ENCODE data around the gene FBXW8.

FBXW8 gene

DNA sequence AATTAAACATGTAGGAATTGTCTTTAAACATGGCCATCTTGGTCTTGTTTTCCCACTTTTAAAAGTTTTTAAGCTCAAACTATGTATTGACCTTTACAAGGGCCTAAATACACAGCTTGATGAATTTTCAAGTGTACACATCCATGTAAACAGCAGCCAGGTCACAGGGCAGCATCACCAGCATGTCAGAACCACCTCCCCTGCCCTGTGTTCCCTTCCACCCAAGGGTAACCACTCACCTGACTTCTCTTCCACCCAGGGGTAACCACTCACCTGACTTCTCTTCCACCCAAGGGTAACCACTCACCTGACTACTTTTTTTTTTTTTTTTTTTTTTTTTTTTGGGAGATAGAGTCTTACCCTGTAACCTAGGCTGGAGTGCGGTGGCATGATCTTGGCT lies 4.6 kb downstream of the FBXW8 start:
- no peak for DNase-seq (ENCODE audit: extremely low read depth, low read depth)
- TF ChIP-seq, protein P1, sequence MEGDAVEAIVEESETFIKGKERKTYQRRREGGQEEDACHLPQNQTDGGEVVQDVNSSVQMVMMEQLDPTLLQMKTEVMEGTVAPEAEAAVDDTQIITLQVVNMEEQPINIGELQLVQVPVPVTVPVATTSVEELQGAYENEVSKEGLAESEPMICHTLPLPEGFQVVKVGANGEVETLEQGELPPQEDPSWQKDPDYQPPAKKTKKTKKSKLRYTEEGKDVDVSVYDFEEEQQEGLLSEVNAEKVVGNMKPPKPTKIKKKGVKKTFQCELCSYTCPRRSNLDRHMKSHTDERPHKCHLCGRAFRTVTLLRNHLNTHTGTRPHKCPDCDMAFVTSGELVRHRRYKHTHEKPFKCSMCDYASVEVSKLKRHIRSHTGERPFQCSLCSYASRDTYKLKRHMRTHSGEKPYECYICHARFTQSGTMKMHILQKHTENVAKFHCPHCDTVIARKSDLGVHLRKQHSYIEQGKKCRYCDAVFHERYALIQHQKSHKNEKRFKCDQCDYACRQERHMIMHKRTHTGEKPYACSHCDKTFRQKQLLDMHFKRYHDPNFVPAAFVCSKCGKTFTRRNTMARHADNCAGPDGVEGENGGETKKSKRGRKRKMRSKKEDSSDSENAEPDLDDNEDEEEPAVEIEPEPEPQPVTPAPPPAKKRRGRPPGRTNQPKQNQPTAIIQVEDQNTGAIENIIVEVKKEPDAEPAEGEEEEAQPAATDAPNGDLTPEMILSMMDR (IDR thresholded peaks at IDR 0.05; ENCODE audit: low read depth, low read length, missing control alignments), result no peak
- H3K4me3 ChIP-seq (replicated peaks; ENCODE audit: low read depth, low read length), result no peak overlapping the region

DNA sequence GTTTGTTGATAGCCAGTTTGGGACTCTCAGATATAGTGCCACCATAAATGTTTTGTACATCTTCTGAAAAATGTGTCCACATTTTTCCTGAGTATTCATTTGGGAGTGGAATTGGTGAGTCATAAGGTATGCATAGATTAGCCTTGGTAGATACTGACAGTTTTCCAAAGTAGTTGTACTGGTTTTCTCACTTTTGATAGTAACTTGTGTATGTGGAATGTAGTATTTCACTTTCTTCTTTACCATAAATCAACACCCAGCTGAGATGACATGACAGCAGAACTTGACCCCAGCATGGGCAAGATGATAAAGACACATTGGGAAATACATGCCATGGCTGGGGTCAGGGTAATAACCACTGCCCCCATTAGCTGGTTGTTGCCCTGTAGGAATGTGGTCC lies 5.4 kb downstream of the FBXW8 start:
- TF ChIP-seq, protein P1 (IDR thresholded peaks at IDR 0.05; ENCODE audit: low read depth, low read length, missing control alignments), result no peak
- no peak overlapping the region for H3K4me3 ChIP-seq (replicated peaks; ENCODE audit: low read depth, low read length)
- DNase-seq (ENCODE audit: extremely low read depth, low read depth), result no peak

DNA sequence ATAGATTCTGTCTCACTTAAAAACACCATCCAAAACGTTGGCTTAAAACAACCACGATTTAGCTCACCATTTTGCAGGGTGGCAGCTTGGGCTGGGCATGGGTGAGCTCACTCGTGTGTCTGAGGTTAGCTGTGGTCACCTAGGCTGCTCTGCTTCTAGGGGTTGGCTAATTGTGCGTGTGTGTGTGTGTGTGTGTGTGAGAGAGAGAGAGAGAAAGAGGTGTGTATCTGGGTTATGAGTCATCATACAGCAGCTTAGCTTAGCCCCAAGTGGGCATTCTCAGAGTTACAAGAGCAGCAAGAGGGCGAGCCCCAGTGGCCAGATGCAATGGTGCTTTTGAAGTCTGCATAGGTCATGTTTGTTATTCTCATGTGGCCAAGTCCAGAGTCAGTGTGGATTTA lies 6.0 kb downstream of the FBXW8 start:
- TF ChIP-seq, protein P1 (IDR thresholded peaks at IDR 0.05; ENCODE audit: low read depth, low read length, missing control alignments), result peak; percentile 27
- H3K4me3 ChIP-seq (replicated peaks; ENCODE audit: low read depth, low read length), result no peak overlapping the region
- peak; percentile 60 for DNase-seq (ENCODE audit: extremely low read depth, low read depth)

DNA sequence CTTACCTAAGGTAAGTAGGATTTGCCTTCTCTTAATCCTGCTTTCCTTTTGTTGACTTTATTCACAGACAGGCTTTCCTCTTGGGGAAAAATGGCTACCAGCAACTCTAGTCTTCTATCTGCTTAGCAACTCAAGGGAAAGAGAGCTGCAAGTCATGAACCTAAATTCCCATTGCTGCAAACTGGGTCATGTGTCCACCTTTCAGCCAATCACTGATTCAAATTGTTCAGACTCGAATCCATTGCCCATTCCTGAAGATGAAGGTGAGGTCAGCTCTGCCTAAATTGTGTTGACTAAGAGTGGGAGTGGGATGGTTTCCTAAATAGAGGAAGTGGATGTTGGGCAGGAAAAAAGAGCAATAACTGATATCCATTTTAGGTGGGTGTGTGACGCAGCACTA lies 7.7 kb downstream of the FBXW8 start:
- TF ChIP-seq, protein P1 (IDR thresholded peaks at IDR 0.05; ENCODE audit: low read depth, low read length, missing control alignments), result no peak
- DNase-seq (ENCODE audit: extremely low read depth, low read depth), result no peak
- no peak overlapping the region for H3K4me3 ChIP-seq (replicated peaks; ENCODE audit: low read depth, low read length)

DNA sequence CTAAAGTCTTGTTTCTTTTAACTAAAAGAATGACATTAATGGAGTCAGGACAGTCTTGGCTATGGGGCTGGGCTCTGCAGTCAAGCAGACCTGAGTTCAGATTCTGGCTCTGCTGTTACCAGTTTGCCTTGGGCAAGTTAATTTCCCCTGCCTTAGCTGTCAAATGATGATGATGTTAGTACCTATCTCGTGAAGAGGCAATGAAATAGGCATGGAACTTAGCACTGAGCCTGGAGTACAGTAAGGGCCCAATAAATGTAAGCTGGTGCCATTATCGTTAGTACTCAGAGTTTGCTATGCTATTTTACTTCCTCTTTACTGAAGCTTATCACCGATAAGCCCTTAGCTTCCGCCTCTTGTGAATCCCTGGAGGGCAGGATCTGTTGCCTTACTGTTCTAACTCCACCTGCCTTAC lies 8.5 kb downstream of the FBXW8 start:
- no peak overlapping the region for H3K4me3 ChIP-seq (replicated peaks; ENCODE audit: low read depth, low read length)
- DNase-seq (ENCODE audit: extremely low read depth, low read depth), result no peak
- TF ChIP-seq, protein P1 (IDR thresholded peaks at IDR 0.05; ENCODE audit: low read depth, low read length, missing control alignments), result no peak

DNA sequence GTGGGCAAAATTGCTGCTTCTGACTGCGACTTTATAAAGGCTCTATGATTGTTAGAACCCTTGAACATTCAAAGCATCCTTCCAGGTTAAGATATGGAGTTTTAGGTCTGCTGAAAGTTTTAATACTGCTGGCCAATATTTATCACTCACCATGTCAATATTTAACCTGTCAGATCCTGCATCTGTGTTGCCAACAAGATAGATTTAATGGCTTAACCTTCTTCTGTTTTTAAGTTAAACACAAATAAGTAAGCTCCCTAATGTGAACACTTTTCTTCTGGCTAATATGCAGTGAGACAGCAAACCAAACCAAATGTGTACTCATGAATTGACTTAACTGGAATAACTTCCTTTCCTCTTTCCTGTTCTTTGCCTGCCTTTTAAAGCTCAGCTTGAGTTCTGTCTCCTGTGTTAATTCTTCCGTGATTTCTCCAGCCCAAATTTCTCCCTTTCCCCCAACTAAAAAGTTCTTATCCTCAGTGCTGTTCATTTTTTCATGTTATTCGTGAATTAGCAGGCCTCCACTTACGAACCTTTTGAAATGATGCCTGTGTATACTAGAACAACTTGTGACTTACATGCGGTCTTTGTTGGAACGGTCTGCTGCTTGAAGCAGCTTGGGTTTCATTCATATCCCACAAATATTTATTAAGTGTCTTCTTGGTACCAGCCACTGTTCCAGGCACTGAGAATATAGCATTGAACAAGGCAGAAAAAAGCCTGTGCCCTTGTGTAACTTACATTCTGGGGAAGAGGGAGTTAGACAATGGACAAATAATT lies 9.1 kb downstream of the FBXW8 start:
- no peak for DNase-seq (ENCODE audit: extremely low read depth, low read depth)
- H3K4me3 ChIP-seq (replicated peaks; ENCODE audit: low read depth, low read length), result no peak overlapping the region
- TF ChIP-seq, protein P1 (IDR thresholded peaks at IDR 0.05; ENCODE audit: low read depth, low read length, missing control alignments), result no peak

DNA sequence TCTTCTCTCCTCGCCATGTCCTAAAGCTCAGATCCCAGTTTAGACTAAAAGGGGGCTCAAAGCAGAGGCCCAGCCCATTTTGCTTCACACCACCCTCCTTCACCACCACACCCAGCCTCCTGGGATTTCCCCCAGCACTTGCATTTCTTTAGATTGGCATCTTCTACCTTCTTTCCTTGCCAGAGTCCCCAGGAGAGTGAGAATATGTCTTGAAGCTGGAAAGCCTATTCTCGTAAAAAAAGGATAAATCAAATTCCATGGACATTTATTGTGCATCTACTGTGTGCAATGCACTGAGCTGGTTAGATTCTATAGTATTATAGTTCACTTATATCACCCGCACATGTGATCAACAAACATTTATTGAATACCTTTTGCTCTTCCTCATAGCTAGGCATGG lies 10.2 kb downstream of the FBXW8 start:
- TF ChIP-seq, protein P1 (IDR thresholded peaks at IDR 0.05; ENCODE audit: low read depth, low read length, missing control alignments), result no peak
- DNase-seq (ENCODE audit: extremely low read depth, low read depth), result no peak
- H3K4me3 ChIP-seq (replicated peaks; ENCODE audit: low read depth, low read length), result no peak overlapping the region
